HEK293T (cell line): ENCODE data around the gene TULP1.

Source experiments
- CTCF ChIA-PET: fragments of 350-600 bp; formaldehyde crosslinking; extraction: SDS; loops from one replicate; lab custom pipeline; 2021; ENCODE audit warnings: antibody characterized with exemption, inconsistent platforms; lab: Yijun Ruan, JAX
- POLR2A ChIA-PET: fragments of 350-600 bp; formaldehyde crosslinking; extraction: SDS; loops from one replicate; lab custom pipeline; 2020; ENCODE audit warnings: antibody characterized with exemption, inconsistent platforms; lab: Yijun Ruan, JAX
- DNase-seq: peaks from one replicate; pipeline ENCODE4 v3.0.0; 2012; ENCODE audit warnings: mixed read lengths; ENCODE audit errors: extremely low spot score
- ARNT ChIP-seq: fragments of 450-650 bp; IDR thresholded peaks from 2 replicates; pipeline ENCODE4 v1.6.1; 2017; ENCODE audit warnings: mild to moderate bottlenecking
- BHLHE40 ChIP-seq: fragments of 450-650 bp; IDR thresholded peaks from 2 replicates; pipeline ENCODE4 v1.6.1; 2016; ENCODE audit warnings: mild to moderate bottlenecking, moderate library complexity, borderline replicate concordance
- CTBP1 ChIP-seq: fragments of 450-650 bp; IDR thresholded peaks from 2 replicates; pipeline ENCODE4 v1.6.1; 2016; ENCODE audit warnings: borderline replicate concordance
- ELF4 ChIP-seq: fragments of 450-650 bp; IDR thresholded peaks from 2 replicates; pipeline ENCODE4 v1.6.1; 2017; ENCODE audit warnings: antibody characterized with exemption
- FOXA1 ChIP-seq: fragments of 450-650 bp; IDR thresholded peaks from 2 replicates; pipeline ENCODE4 v1.6.1; 2016; ENCODE audit warnings: mild to moderate bottlenecking
- FOXK2 ChIP-seq: fragments of 450-650 bp; IDR thresholded peaks from 2 replicates; pipeline ENCODE4 v1.6.1; 2016; ENCODE audit warnings: mild to moderate bottlenecking
- FOXM1 ChIP-seq: fragments of 450-650 bp; IDR thresholded peaks from 2 replicates; pipeline ENCODE4 v1.6.1; 2017; ENCODE audit warnings: mild to moderate bottlenecking, borderline replicate concordance
- HDGF ChIP-seq: fragments of 450-650 bp; IDR thresholded peaks from 2 replicates; pipeline ENCODE4 v1.6.1; 2017; ENCODE audit warnings: antibody characterized with exemption, borderline replicate concordance
- L3MBTL2 ChIP-seq: fragments of 450-650 bp; conservative IDR thresholded peaks from 2 replicates; pipeline ENCODE4 v1.6.1; 2016; ENCODE audit warnings: mild to moderate bottlenecking
- LEF1 ChIP-seq: fragments of 450-650 bp; IDR thresholded peaks from 2 replicates; pipeline ENCODE4 v1.6.1; 2017; ENCODE audit warnings: mild to moderate bottlenecking, borderline replicate concordance
- NFRKB ChIP-seq: fragments of 450-650 bp; IDR thresholded peaks from 2 replicates; pipeline ENCODE4 v1.6.1; 2016; ENCODE audit warnings: mild to moderate bottlenecking, moderate library complexity
- PKNOX1 ChIP-seq: fragments of 450-650 bp; IDR thresholded peaks from 2 replicates; pipeline ENCODE4 v1.6.1; 2016
- SP1 ChIP-seq: fragments of 450-650 bp; IDR thresholded peaks from 2 replicates; pipeline ENCODE4 v1.6.1; 2017
- SUZ12 ChIP-seq: fragments of 450-650 bp; IDR thresholded peaks from 2 replicates; pipeline ENCODE4 v1.6.1; 2016; ENCODE audit warnings: mild to moderate bottlenecking
- TARDBP ChIP-seq: fragments of 450-650 bp; IDR thresholded peaks from 2 replicates; pipeline ENCODE4 v1.6.1; 2016
- ZNF384 ChIP-seq: fragments of 450-650 bp; IDR thresholded peaks from 2 replicates; pipeline ENCODE4 v1.6.1; 2016

TULP1 gene

GRCh38 chr6:35512740-35513139 lies at the start of gene TULP1:
Gene TULP1 (minus strand): TSS chr6:35512896. CDS start chr6:35512858, 38 bp downstream.
- CTCF ChIA-PET: no interaction called here
- POLR2A ChIA-PET: no interaction called here
- DNase-seq: no peak
- no peak for TF ChIP-seq FOXM1

GRCh38 chr6:35562060-35562459 lies 49.4 kb upstream of the TULP1 start:
- no peak for DNase-seq
- ChIA-PET CTCF (interaction anchor here (0.8 to 1.9 kb wide), 2 partner anchors 10 to 29 kb away, joined by 3 to 8 read pairs; no protein-coding TSS in a partner anchor), POLR2A (no interaction called here)
- TF ChIP-seq SP1: no peak
- no peak for TF ChIP-seq LEF1
- TF ChIP-seq ELF4: no peak
- no peak for TF ChIP-seq FOXA1
- TF ChIP-seq HDGF: no peak
- TF ChIP-seq PKNOX1: no peak
- TF ChIP-seq CTBP1: no peak
- TF ChIP-seq TARDBP: no peak
- TF ChIP-seq BHLHE40: no peak
- no peak for TF ChIP-seq FOXK2
- no peak for TF ChIP-seq L3MBTL2
- no peak for TF ChIP-seq FOXM1
- TF ChIP-seq SUZ12: no peak
- TF ChIP-seq NFRKB: no peak
- TF ChIP-seq ARNT: no peak

- DNase-seq: no peak
- ChIA-PET CTCF (interaction anchor here (0.7 kb wide), 1 partner anchor 9 kb away, joined by 4 read pairs; no protein-coding TSS in a partner anchor), POLR2A (no interaction called here)
- TF ChIP-seq SP1: no peak
- no peak for TF ChIP-seq FOXK2
- TF ChIP-seq ARNT: no peak
- no peak for TF ChIP-seq PKNOX1
- TF ChIP-seq CTBP1: no peak
- TF ChIP-seq TARDBP: no peak
- no peak for TF ChIP-seq NFRKB
- TF ChIP-seq ZNF384: no peak
- TF ChIP-seq HDGF: no peak
- no peak for TF ChIP-seq L3MBTL2
- TF ChIP-seq ELF4: no peak
- no peak for TF ChIP-seq LEF1
- TF ChIP-seq BHLHE40: no peak
- no peak for TF ChIP-seq FOXA1
- no peak for TF ChIP-seq SUZ12
- TF ChIP-seq FOXM1: no peak
These were observed 48.4 kb upstream of the TULP1 start for GRCh38 chr6:35561113-35561512.

GRCh38 chr6:35558571-35558970 lies 45.9 kb upstream of the TULP1 start:
- DNase-seq: no peak
- TF ChIP-seq PKNOX1 (no peak), L3MBTL2 (no peak), FOXM1 (no peak), FOXA1 (no peak), FOXK2 (no peak), ELF4 (no peak), SUZ12 (no peak), TARDBP (no peak), CTBP1 (no peak), ZNF384 (no peak), ARNT (no peak), NFRKB (no peak), SP1 (no peak), HDGF (no peak), LEF1 (no peak)
- ChIA-PET POLR2A (no interaction called here), CTCF (interaction anchor here (0.5 to 1.8 kb wide), 2 partner anchors 11 to 109 kb away, joined by 3 to 7 read pairs; no protein-coding TSS in a partner anchor)

DNA sequence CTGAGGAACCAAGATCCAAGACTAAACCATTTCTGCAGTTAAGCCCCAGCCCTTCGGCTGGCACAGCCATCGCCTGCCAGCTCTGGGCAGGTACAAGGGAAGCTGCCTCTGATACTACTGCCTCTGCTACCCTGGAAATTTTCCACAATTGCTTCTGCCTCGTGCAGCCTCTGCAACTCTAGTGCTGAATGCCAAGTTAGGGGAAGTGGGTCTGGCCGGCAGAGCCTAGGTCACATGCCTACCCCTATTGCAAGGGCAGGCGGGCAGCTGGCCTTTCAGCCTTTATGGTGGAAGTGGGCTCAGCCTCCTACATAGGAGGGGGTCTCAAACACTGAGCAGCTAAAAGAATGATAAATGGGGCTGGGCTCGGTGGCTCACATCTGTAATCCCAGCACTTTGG lies 44.5 kb upstream of the TULP1 start:
- CTCF ChIA-PET: no interaction called here
- TF ChIP-seq HDGF (no peak), L3MBTL2 (no peak), LEF1 (no peak), FOXM1 (no peak), PKNOX1 (no peak), NFRKB (no peak), SUZ12 (no peak), ZNF384 (no peak), ARNT (no peak), CTBP1 (no peak), SP1 (no peak), FOXK2 (no peak), FOXA1 (no peak), TARDBP (no peak), BHLHE40 (no peak), ELF4 (no peak)

GRCh38 chr6:35554811-35555210 lies 42.1 kb upstream of the TULP1 start:
- DNase-seq: no peak
- no peak for TF ChIP-seq L3MBTL2
- TF ChIP-seq SUZ12: no peak
- TF ChIP-seq ELF4: no peak
- no peak for TF ChIP-seq ZNF384
- no peak for TF ChIP-seq HDGF
- TF ChIP-seq FOXK2: no peak
- TF ChIP-seq BHLHE40: no peak
- TF ChIP-seq LEF1: no peak
- no peak for TF ChIP-seq CTBP1
- TF ChIP-seq PKNOX1: no peak
- no peak for TF ChIP-seq FOXA1
- no peak for TF ChIP-seq NFRKB
- no peak for TF ChIP-seq FOXM1
- TF ChIP-seq TARDBP: no peak
- no peak for TF ChIP-seq ARNT
- TF ChIP-seq SP1: no peak
- ChIA-PET POLR2A (no interaction called here), CTCF (no interaction called here)

More for the DNA sequence above, 44.5 kb upstream of the TULP1 start:
- no peak for DNase-seq
- POLR2A ChIA-PET: no interaction called here
